HepG2 (cell line): ENCODE data around the gene DNASE1L2. TPM values are rescaled to one million over a fixed set of nuclear protein-coding genes. Genes with fewer than 3 reads are reported as not detected.

Experiments
- FOXC1 ChIP-seq: sonication (generic); formaldehyde crosslinking; IDR thresholded peaks from 2 replicates; pipeline ENCODE4 v1.8.0; 2022; ENCODE audit warnings: mild to moderate bottlenecking, missing genetic modification reagents, borderline replicate concordance
- HDAC6 ChIP-seq: fragments of 200-600 bp; sonication (generic); IDR thresholded peaks from 2 replicates; pipeline ENCODE4 v1.7.0; 2017; ENCODE audit warnings: mild to moderate bottlenecking, antibody characterized with exemption, low read length, low read depth
- HNF1B ChIP-seq: sonication (generic); formaldehyde crosslinking; IDR thresholded peaks from 2 replicates; pipeline ENCODE4 v1.5.1; 2020; ENCODE audit warnings: mild to moderate bottlenecking, moderate library complexity, missing genetic modification reagents
- HOXA3 ChIP-seq: sonication (generic); formaldehyde crosslinking; IDR thresholded peaks from 2 replicates; pipeline ENCODE4 v1.5.0; 2020; ENCODE audit warnings: missing genetic modification reagents
- HOXA7 ChIP-seq: sonication (generic); formaldehyde crosslinking; IDR thresholded peaks from 2 replicates; pipeline ENCODE4 v1.8.1; 2022; ENCODE audit warnings: mild to moderate bottlenecking, missing genetic modification reagents, moderate library complexity
- HOXD1 ChIP-seq: sonication (generic); formaldehyde crosslinking; IDR thresholded peaks from 2 replicates; pipeline ENCODE4 v1.5.0; 2020; ENCODE audit warnings: missing genetic modification reagents
- KDM2A ChIP-seq: sonication (generic); formaldehyde crosslinking; IDR thresholded peaks from 2 replicates; pipeline ENCODE4 v1.4.0; 2020; ENCODE audit warnings: low read depth, missing genetic modification reagents, borderline replicate concordance
- MXI1 ChIP-seq: IDR thresholded peaks from 3 replicates; pipeline ENCODE4 v1.6.1; 2012; ENCODE audit warnings: low read depth, low read length, inconsistent platforms, borderline replicate concordance
- NFYB ChIP-seq: sonication (generic); formaldehyde crosslinking; IDR thresholded peaks from 2 replicates; pipeline ENCODE4 v1.4.0; 2020; ENCODE audit warnings: missing genetic modification reagents
- NR2C2 ChIP-seq: sonication (generic); formaldehyde crosslinking; IDR thresholded peaks from 2 replicates; pipeline ENCODE4 v1.4.0; 2020; ENCODE audit warnings: missing genetic modification reagents, mild to moderate bottlenecking, moderate library complexity, borderline replicate concordance
- NR2F6 ChIP-seq, 2 experiments: IDR thresholded peaks; 2 replicates each; pipeline ENCODE4 v1.6.1; 2016; ENCODE audit warnings: antibody characterized with exemption in 1 of 2, mild to moderate bottlenecking in 1 of 2
- PLRG1 ChIP-seq: fragments of 450-650 bp; conservative IDR thresholded peaks from 2 replicates; pipeline ENCODE4 v1.6.1; 2016
- RCOR2 ChIP-seq: IDR thresholded peaks from 2 replicates; pipeline ENCODE4 v1.6.1; 2016; ENCODE audit warnings: missing biosample characterization, missing genetic modification reagents
- SMAD3 ChIP-seq: sonication (generic); formaldehyde crosslinking; IDR thresholded peaks from 2 replicates; pipeline ENCODE4 v1.4.0; 2020; ENCODE audit warnings: missing genetic modification reagents
- SMC3 ChIP-seq: IDR thresholded peaks from 2 replicates; pipeline ENCODE4 v1.6.1; 2011; ENCODE audit warnings: low read length, improper control_type of control experiment
- YEATS4 ChIP-seq: sonication (generic); formaldehyde crosslinking; IDR thresholded peaks from 2 replicates; pipeline ENCODE4 v1.4.0; 2020; ENCODE audit warnings: missing genetic modification reagents, borderline replicate concordance
- ZEB1 ChIP-seq: IDR thresholded peaks from 2 replicates; pipeline ENCODE4 v1.6.1; 2012; ENCODE audit warnings: mild to moderate bottlenecking, low read depth, inconsistent platforms; ENCODE audit not compliant: insufficient replicate concordance
- ZFP36L1 ChIP-seq: sonication (generic); formaldehyde crosslinking; IDR thresholded peaks from 2 replicates; pipeline ENCODE4 v1.8.0; 2022; ENCODE audit warnings: mild to moderate bottlenecking, missing genetic modification reagents, moderate library complexity
- ZFY ChIP-seq: sonication (generic); formaldehyde crosslinking; IDR thresholded peaks from 2 replicates; pipeline ENCODE4 v1.4.0; 2020; ENCODE audit warnings: missing genetic modification reagents
- ZGPAT ChIP-seq: IDR thresholded peaks from 2 replicates; pipeline ENCODE4 v1.6.1; 2016; ENCODE audit warnings: mild to moderate bottlenecking
- ZNF451 ChIP-seq: sonication (generic); formaldehyde crosslinking; IDR thresholded peaks from 2 replicates; pipeline ENCODE4 v1.5.0; 2020; ENCODE audit warnings: mild to moderate bottlenecking, missing genetic modification reagents
- ZNF496 ChIP-seq: sonication (generic); formaldehyde crosslinking; IDR thresholded peaks from 2 replicates; pipeline ENCODE4 v1.8.1; 2023; ENCODE audit warnings: mild to moderate bottlenecking, moderate library complexity, missing genetic modification reagents; ENCODE audit not compliant: insufficient replicate concordance
- ZNF501 ChIP-seq: sonication (generic); formaldehyde crosslinking; IDR thresholded peaks from 2 replicates; pipeline ENCODE4 v1.5.1; 2020; ENCODE audit warnings: mild to moderate bottlenecking, moderate library complexity, missing genetic modification reagents
- ZNF574 ChIP-seq: sonication (generic); formaldehyde crosslinking; IDR thresholded peaks from 2 replicates; pipeline ENCODE4 v1.4.0; 2020; ENCODE audit warnings: missing genetic modification reagents
- ZNF709 ChIP-seq: sonication (generic); formaldehyde crosslinking; IDR thresholded peaks from 2 replicates; pipeline ENCODE4 v1.5.0; 2020; ENCODE audit warnings: mild to moderate bottlenecking, missing genetic modification reagents
- ZNF816 ChIP-seq: sonication (generic); formaldehyde crosslinking; IDR thresholded peaks from 2 replicates; pipeline ENCODE4 v1.8.0; 2022; ENCODE audit warnings: missing genetic modification reagents, mild to moderate bottlenecking, borderline replicate concordance
- ZNF883 ChIP-seq: sonication (generic); formaldehyde crosslinking; IDR thresholded peaks from 2 replicates; pipeline ENCODE4 v1.5.1; 2020; ENCODE audit warnings: mild to moderate bottlenecking, missing genetic modification reagents; ENCODE audit errors: not compliant biosample characterization
- polyA plus RNA-seq, 8 experiments: library from polyadenylated mRNA; depleted of rRNA in 3 of 8; stranded (reverse) in 7 of 8; unstranded in 1 of 8; fragments of >200 nt; fragmentation: Illumina TruSeq in 4 of 8; extraction: Trizol in 4 of 8; gene quantifications; 2 replicates each; pipeline versions ENCODE4 v1.2.1 to v1.2.3, GENCODE V29; 2011 to 2016; ENCODE audit warnings: low read depth in 4 of 8, missing spikeins in 1 of 8, mixed read lengths in 1 of 8; ENCODE audit not compliant: insufficient read depth in 1 of 8
- total RNA-seq, 5 experiments: library from RNA; depleted of rRNA; stranded (reverse); fragments of >200 nt; fragmentation: Illumina TruSeq; extraction: Trizol; gene quantifications; 2 replicates each; pipeline ENCODE4 v1.2.3, GENCODE V29; 2016; ENCODE audit warnings: low read depth in 1 of 5

Gene DNASE1L2
- total and polyA plus RNA-seq, 2 of the 13 experiments (the other 11 are each of a cell fraction or from before 2014, with no cell fraction given), result 0.44 to 0.50 TPM

- TF ChIP-seq HNF1B (CRISPR knock-in tag) (peak; percentile 55; the same call in 1 of the 2 replicates), NR2F6 (IDR thresholded peaks at IDR 0.05) (no peak), NR2F6 (CRISPR knock-in tag; IDR thresholded peaks at IDR 0.05) (peak; percentile 22; the same call in 1 of the 2 replicates), ZNF496 (no peak), HOXA7 (no peak), PLRG1 (no peak), ZNF883 (CRISPR knock-in tag) (no peak), ZNF709 (CRISPR knock-in tag) (no peak), YEATS4 (CRISPR knock-in tag) (no peak), NFYB (no peak), SMAD3 (no peak), KDM2A (CRISPR knock-in tag) (peak; percentile 19; the same call in 1 of the 2 replicates), ZNF501 (0 out of 2 replicates have a peak, but pooled peaks have one; percentile 32), NR2C2 (0 out of 2 replicates have a peak, but pooled peaks have one; percentile 18), HOXA3 (CRISPR knock-in tag) (peak; percentile 61; the same call in 1 of the 2 replicates), ZEB1 (peak; percentile 21), RCOR2 (CRISPR knock-in tag) (peak; percentile 96), MXI1 (peak; percentile 16; the same call in 1 of the 3 replicates), ZFY (no peak), ZNF451 (CRISPR knock-in tag) (0 out of 2 replicates have a peak, but pooled peaks have one; percentile 37), HOXD1 (CRISPR knock-in tag) (no peak), ZGPAT (0 out of 2 replicates have a peak, but pooled peaks have one; percentile 34), HDAC6 (no peak), SMC3 (peak; percentile 36; the same call in 1 of the 2 replicates), ZNF574 (CRISPR knock-in tag) (0 out of 2 replicates have a peak, but pooled peaks have one; percentile 32), ZNF816 (no peak), FOXC1 (CRISPR knock-in tag) (no peak), ZFP36L1 (CRISPR knock-in tag) (no peak)
Measured at GRCh38 chr16:2194852-2195321, 41.4 kb upstream of the DNASE1L2 start (continued).
